RWPE2 (cell line): Measurements from ENCODE around the gene CHRDL1.
"Not testable (repeated sequence)": the region's sequence is repeated elsewhere in the genome, so short reads cannot be mapped to it uniquely, and the experiment has no call there.

Source experiments
- ATAC-seq: fragments of 200-7000 bp; cut with Tn5 transposase; 3 replicates; pipeline ENCODE4 v1.9.1; 2021; ENCODE audit warnings: low read depth
- DNase-seq: peaks from one replicate; pipeline ENCODE4 v3.0.0-alpha.2; 2020; ENCODE audit warnings: low spot score
- H3K27ac ChIP-seq: fragments of 450-650 bp; 2 replicates; pipeline ENCODE4 v1.5.1; 2017; ENCODE audit warnings: mild to moderate bottlenecking; ENCODE audit not compliant: poor library complexity, severe bottlenecking
- H3K27me3 ChIP-seq: fragments of 250-450 bp; sonication (Bioruptor Pico); 2 replicates; pipeline ENCODE4 v1.5.1; 2021; ENCODE audit warnings: mild to moderate bottlenecking, moderate library complexity; ENCODE audit not compliant: insufficient read depth, poor library complexity, severe bottlenecking
- H3K36me3 ChIP-seq: fragments of 250-450 bp; sonication (Bioruptor Pico); 2 replicates; pipeline ENCODE4 v1.5.1; 2020; ENCODE audit warnings: low read depth, mild to moderate bottlenecking, moderate library complexity
- H3K4me1 ChIP-seq: fragments of 250-450 bp; sonication (Bioruptor Pico); 2 replicates; pipeline ENCODE4 v1.5.1; 2021; ENCODE audit warnings: mild to moderate bottlenecking, moderate library complexity; ENCODE audit not compliant: insufficient read depth, poor library complexity, severe bottlenecking
- H3K4me3 ChIP-seq: fragments of 250-450 bp; sonication (Bioruptor Pico); 2 replicates; pipeline ENCODE4 v1.5.1; 2021; ENCODE audit warnings: mild to moderate bottlenecking, moderate library complexity; ENCODE audit not compliant: severe bottlenecking
- H3K9me3 ChIP-seq: fragments of 250-450 bp; sonication (Bioruptor Pico); 2 replicates; pipeline ENCODE4 v1.5.1; 2021; ENCODE audit warnings: mild to moderate bottlenecking, moderate library complexity; ENCODE audit not compliant: severe bottlenecking
- CTCF ChIP-seq: fragments of 450-650 bp; IDR thresholded peaks from one replicate; pipeline ENCODE4 v1.5.1; 2017; ENCODE audit warnings: mild to moderate bottlenecking, moderate library complexity; ENCODE audit not compliant: poor library complexity, severe bottlenecking

Gene CHRDL1

GRCh38 chrX:110657073-110657472 is 138.5 kb downstream of the CHRDL1 start:
- Histone ChIP-seq H3K4me3 (no peak overlapping the region), H3K9me3 (no peaks in the 10 kb centered on the region), H3K36me3 (no peaks in the 10 kb centered on the region), H3K27me3 (no peaks in the 10 kb centered on the region), H3K4me1 (no peaks in the 10 kb centered on the region), H3K27ac (no peak overlapping the region)
- ATAC-seq (no peak), DNase-seq (no peak)
- TF ChIP-seq CTCF = no peak

DNA sequence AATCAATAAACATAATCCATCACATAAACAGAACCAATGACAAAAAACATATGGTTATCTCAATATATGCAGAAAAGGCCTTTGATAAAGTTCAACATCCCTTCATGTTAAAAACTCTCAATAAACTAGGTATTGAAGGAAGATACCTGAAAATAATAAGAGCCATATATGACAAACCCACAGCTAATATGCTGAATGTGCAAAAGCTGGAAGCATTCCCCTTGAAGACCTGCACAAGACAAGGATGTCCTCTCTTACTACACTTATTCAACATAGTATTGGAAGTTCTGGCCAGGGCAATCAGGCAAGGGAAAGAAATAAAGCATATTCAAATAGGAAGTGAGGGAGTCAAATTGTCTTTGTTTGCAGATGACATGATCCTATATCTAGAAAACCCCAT is 141.3 kb downstream of the CHRDL1 start:
- ATAC-seq, H3K4me1 ChIP-seq, H3K9me3 ChIP-seq, DNase-seq, H3K4me3 ChIP-seq, H3K27me3 ChIP-seq, H3K36me3 ChIP-seq, H3K27ac ChIP-seq: not testable (repeated sequence)

DNA sequence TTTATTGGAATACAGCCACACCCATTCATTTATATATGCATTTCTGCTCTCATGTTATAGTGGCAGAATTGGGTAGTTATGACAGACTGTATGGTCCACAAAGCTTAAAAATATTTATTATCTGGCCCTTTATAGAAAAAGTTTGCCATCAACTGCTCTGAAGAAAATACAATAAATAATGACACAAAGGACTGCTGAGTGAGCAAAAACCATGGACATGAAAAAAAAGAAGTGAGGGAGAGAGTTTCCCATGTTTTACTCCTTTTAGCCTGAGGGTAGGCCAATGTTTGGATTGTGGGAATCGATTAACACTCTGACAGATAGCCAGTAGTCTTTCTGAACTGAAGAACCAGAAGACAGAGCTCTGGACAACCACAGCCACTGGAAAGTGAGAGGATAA is 149.2 kb downstream of the CHRDL1 start:
- Histone ChIP-seq H3K27ac (no peak overlapping the region), H3K4me1 (no peaks in the 10 kb centered on the region), H3K4me3 (no peak overlapping the region), H3K27me3 (no peaks in the 10 kb centered on the region), H3K9me3 (no peaks in the 10 kb centered on the region), H3K36me3 (no peaks in the 10 kb centered on the region)
- DNase-seq = no peak
- no peak for TF ChIP-seq CTCF
- no peak for ATAC-seq
